NT2/D1 (cell line): Measurements from ENCODE around the gene SUPT20H.

Experiments
- DNase-seq: peaks from one replicate; pipeline ENCODE4 v3.0.0-alpha.2; 2011; ENCODE audit warnings: low read depth, low spot score
- H3K27me3 ChIP-seq: 2 replicates; pipeline ENCODE4 v1.6.0; 2011; ENCODE audit warnings: mild to moderate bottlenecking; ENCODE audit not compliant: insufficient read length, insufficient read depth
- H3K36me3 ChIP-seq: 2 replicates; pipeline ENCODE4 v1.6.1; 2011; ENCODE audit warnings: mild to moderate bottlenecking, low read length, mixed read lengths; ENCODE audit not compliant: insufficient read depth, insufficient read length
- H3K4me1 ChIP-seq: 2 replicates; pipeline ENCODE4 v1.5.1; 2011; ENCODE audit not compliant: insufficient read depth, insufficient read length
- H3K4me3 ChIP-seq: 2 replicates; pipeline ENCODE4 v1.5.1; 2011; ENCODE audit warnings: low read depth; ENCODE audit not compliant: insufficient read length
- H3K9ac ChIP-seq: 2 replicates; pipeline ENCODE4 v1.6.0; 2011; ENCODE audit warnings: low read depth; ENCODE audit not compliant: insufficient read length
- H3K9me3 ChIP-seq: 2 replicates; pipeline ENCODE4 v1.5.1; 2011; ENCODE audit warnings: mild to moderate bottlenecking, low read length; ENCODE audit not compliant: insufficient read depth
- SUZ12 ChIP-seq: IDR thresholded peaks from 2 replicates; pipeline ENCODE4 v1.6.1; 2011; ENCODE audit not compliant: insufficient read length, insufficient read depth; ENCODE audit errors: extremely low read depth
- YY1 ChIP-seq: IDR thresholded peaks from 2 replicates; pipeline ENCODE4 v1.6.1; 2011; ENCODE audit not compliant: insufficient read length, insufficient read depth
- ZNF274 ChIP-seq: IDR thresholded peaks from 2 replicates; pipeline ENCODE4 v1.6.1; 2011; ENCODE audit warnings: mild to moderate bottlenecking, low read depth, low read length

The SUPT20H gene

GRCh38 chr13:37087486-37087885, 28.0 kb upstream of the SUPT20H start:
- Histone ChIP-seq H3K9me3 (no peaks in the 10 kb centered on the region), H3K27me3 (no peaks in the 10 kb centered on the region), H3K9ac (no peak overlapping the region), H3K4me1 (no peaks in the 10 kb centered on the region), H3K4me3 (no peak overlapping the region), H3K36me3 (no peaks in the 10 kb centered on the region)
- TF ChIP-seq YY1 (no peak), ZNF274 (no peak), SUZ12 (no peak)
- DNase-seq = no peak

- TF ChIP-seq YY1 (no peak), ZNF274 (no peak), SUZ12 (no peak)
- Histone ChIP-seq H3K9me3 (no peaks in the 10 kb centered on the region), H3K36me3 (no peaks in the 10 kb centered on the region), H3K4me3 (no peak overlapping the region), H3K4me1 (no peaks in the 10 kb centered on the region), H3K27me3 (no peaks in the 10 kb centered on the region), H3K9ac (no peak overlapping the region)
- no peak for DNase-seq
Measured at GRCh38 chr13:37085606-37086005, 26.1 kb upstream of the SUPT20H start.

GRCh38 chr13:37076818-37077217, 17.3 kb upstream of the SUPT20H start:
- H3K4me1 ChIP-seq = no peaks in the 10 kb centered on the region
- H3K27me3 ChIP-seq = no peaks in the 10 kb centered on the region
- no peak overlapping the region for H3K9ac ChIP-seq
- H3K9me3 ChIP-seq = no peaks in the 10 kb centered on the region
- TF ChIP-seq SUZ12 (no peak), ZNF274 (no peak), YY1 (no peak)
- DNase-seq = no peak
- no peak overlapping the region for H3K4me3 ChIP-seq
- H3K36me3 ChIP-seq = no peaks in the 10 kb centered on the region

- DNase-seq = no peak
- TF ChIP-seq ZNF274 (no peak), YY1 (no peak), SUZ12 (no peak)
Measured at GRCh38 chr13:37075164-37075563, 15.7 kb upstream of the SUPT20H start.

GRCh38 chr13:37074703-37075102, 15.2 kb upstream of the SUPT20H start:
- DNase-seq = no peak
- no peak for TF ChIP-seq YY1
- TF ChIP-seq ZNF274 = no peak
- TF ChIP-seq SUZ12 = no peak
- H3K9ac ChIP-seq = no peak overlapping the region
- H3K36me3 ChIP-seq = no peaks in the 10 kb centered on the region
- H3K4me1 ChIP-seq = no peaks in the 10 kb centered on the region
- H3K27me3 ChIP-seq = no peaks in the 10 kb centered on the region
- no peaks in the 10 kb centered on the region for H3K9me3 ChIP-seq
- H3K4me3 ChIP-seq = no peak overlapping the region

More at GRCh38 chr13:37075164-37075563, 15.7 kb upstream of the SUPT20H start:
- Histone ChIP-seq H3K9ac (no peak overlapping the region), H3K27me3 (no peaks in the 10 kb centered on the region), H3K4me1 (no peaks in the 10 kb centered on the region), H3K36me3 (no peaks in the 10 kb centered on the region), H3K9me3 (no peaks in the 10 kb centered on the region), H3K4me3 (no peak overlapping the region)

GRCh38 chr13:37072024-37072423, 12.5 kb upstream of the SUPT20H start:
- Histone ChIP-seq H3K36me3 (no peaks in the 10 kb centered on the region), H3K9me3 (no peaks in the 10 kb centered on the region), H3K4me3 (no peak overlapping the region), H3K9ac (no peak overlapping the region), H3K27me3 (no peaks in the 10 kb centered on the region), H3K4me1 (no peaks in the 10 kb centered on the region)
- DNase-seq = no peak
- TF ChIP-seq YY1 (no peak), SUZ12 (no peak), ZNF274 (no peak)

GRCh38 chr13:37070956-37071355, 11.5 kb upstream of the SUPT20H start:
- no peak for TF ChIP-seq SUZ12
- TF ChIP-seq YY1 = no peak
- no peak for TF ChIP-seq ZNF274
- H3K4me3 ChIP-seq = no peak overlapping the region
- no peak for DNase-seq

More at GRCh38 chr13:37070956-37071355, 11.5 kb upstream of the SUPT20H start:
- Histone ChIP-seq H3K9ac (no peak overlapping the region), H3K27me3 (no peaks in the 10 kb centered on the region), H3K4me1 (peaks cover 2% of the 10 kb centered on the region), H3K36me3 (no peaks in the 10 kb centered on the region), H3K9me3 (no peaks in the 10 kb centered on the region)
